HFFc6 (cell line): Measurements from ENCODE around the gene PDZD2. TPM values are rescaled to one million over a fixed set of nuclear protein-coding genes. Genes with fewer than 3 reads are reported as not detected.

Experiments
- DNase-seq: peaks from one replicate; pipeline ENCODE4 v3.0.0-alpha.2; 2018
- H3K27ac Mint-ChIP-seq: 2 replicates; pipeline ENCODE4 v1.8.0; 2020; ENCODE audit warnings: mild to moderate bottlenecking, mixed read lengths
- H3K27me3 Mint-ChIP-seq: 2 replicates; pipeline ENCODE4 v1.8.0; 2021; ENCODE audit warnings: mild to moderate bottlenecking, moderate library complexity, mixed read lengths; ENCODE audit not compliant: insufficient read depth
- H3K36me3 Mint-ChIP-seq: 2 replicates; pipeline ENCODE4 v1.8.0; 2021; ENCODE audit warnings: low read depth, mixed read lengths
- H3K4me1 Mint-ChIP-seq: 2 replicates; pipeline ENCODE4 v1.8.0; 2020; ENCODE audit warnings: low read depth, mixed read lengths
- H3K4me3 Mint-ChIP-seq: 2 replicates; pipeline ENCODE4 v1.8.0; 2020; ENCODE audit warnings: mild to moderate bottlenecking, moderate library complexity, mixed read lengths
- H3K9me3 Mint-ChIP-seq: 2 replicates; pipeline ENCODE4 v1.8.0; 2020; ENCODE audit warnings: mild to moderate bottlenecking, mixed read lengths
- total RNA-seq, 6 experiments: library from RNA; stranded (reverse); fragmentation: NEBNext Ultra II Directional; extraction: Animal tissue kit (Norgen Biotek cat#: 25700); gene quantifications; 2 replicates in 1 of 6; 3 replicates in 5 of 6; pipeline ENCODE4 v1.2.3, GENCODE V29; 2021
- TF ChIP-seq, protein P1 (sequence below): fragments of 200-600 bp; sonication (generic); IDR thresholded peaks from 2 replicates; pipeline ENCODE4 v1.5.0; 2021; ENCODE audit warnings: antibody characterized with exemption, mild to moderate bottlenecking

Gene PDZD2
- total RNA-seq, 6 experiments from 2014 or later: 0.02 to 0.12 (median 0.09) TPM

DNA sequence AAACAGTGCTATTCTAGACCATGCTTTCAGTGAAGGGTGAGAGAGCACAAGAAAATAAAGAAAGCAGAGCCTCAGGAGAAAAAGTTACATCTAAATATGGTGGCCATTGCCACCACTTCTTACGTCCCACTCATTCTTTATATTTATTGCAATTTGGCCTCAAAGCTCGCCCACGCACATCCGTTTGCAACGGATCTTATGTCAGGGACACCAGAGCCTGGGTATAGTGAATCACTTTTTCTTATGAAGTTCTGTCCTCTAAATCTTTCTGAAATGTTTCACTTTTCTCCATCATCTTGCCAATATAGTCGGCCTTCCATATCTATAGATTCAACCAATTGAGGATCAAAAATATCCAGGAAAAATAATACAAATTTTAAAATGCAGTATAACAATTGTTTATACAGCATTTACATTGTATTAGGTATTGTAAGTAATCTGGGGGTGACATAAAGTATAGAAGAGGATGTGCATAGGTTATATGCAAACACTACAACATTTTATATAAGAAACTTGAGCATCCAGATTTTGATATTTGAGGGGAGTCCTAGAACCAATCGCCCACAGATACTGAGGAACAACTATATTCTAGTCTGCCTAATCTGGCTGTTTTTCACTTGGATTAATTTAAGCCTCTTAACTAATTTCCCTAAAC lies 500.0 kb downstream of the PDZD2 start:
- TF ChIP-seq, protein P1, sequence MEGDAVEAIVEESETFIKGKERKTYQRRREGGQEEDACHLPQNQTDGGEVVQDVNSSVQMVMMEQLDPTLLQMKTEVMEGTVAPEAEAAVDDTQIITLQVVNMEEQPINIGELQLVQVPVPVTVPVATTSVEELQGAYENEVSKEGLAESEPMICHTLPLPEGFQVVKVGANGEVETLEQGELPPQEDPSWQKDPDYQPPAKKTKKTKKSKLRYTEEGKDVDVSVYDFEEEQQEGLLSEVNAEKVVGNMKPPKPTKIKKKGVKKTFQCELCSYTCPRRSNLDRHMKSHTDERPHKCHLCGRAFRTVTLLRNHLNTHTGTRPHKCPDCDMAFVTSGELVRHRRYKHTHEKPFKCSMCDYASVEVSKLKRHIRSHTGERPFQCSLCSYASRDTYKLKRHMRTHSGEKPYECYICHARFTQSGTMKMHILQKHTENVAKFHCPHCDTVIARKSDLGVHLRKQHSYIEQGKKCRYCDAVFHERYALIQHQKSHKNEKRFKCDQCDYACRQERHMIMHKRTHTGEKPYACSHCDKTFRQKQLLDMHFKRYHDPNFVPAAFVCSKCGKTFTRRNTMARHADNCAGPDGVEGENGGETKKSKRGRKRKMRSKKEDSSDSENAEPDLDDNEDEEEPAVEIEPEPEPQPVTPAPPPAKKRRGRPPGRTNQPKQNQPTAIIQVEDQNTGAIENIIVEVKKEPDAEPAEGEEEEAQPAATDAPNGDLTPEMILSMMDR: no peak
- Mint-ChIP-seq H3K4me3 (no peak overlapping the region), H3K4me1 (peaks cover 16% of the 10 kb centered on the region), H3K9me3 (no peaks in the 10 kb centered on the region), H3K27me3 (peaks cover 2% of the 10 kb centered on the region), H3K36me3 (peaks cover 33% of the 10 kb centered on the region), H3K27ac (no peak overlapping the region)
- no peak for DNase-seq

GRCh38 chr5:32143617-32144377 lies 504.9 kb downstream of the PDZD2 start:
- Mint-ChIP-seq H3K27me3 (no peaks in the 10 kb centered on the region), H3K9me3 (no peaks in the 10 kb centered on the region), H3K4me3 (no peak overlapping the region), H3K4me1 (peaks cover 43% of the 10 kb centered on the region), H3K36me3 (peaks cover 23% of the 10 kb centered on the region), H3K27ac (peak overlapping the region; percentile 12; the same call in 1 of the 2 replicates)
- no peak for DNase-seq
- TF ChIP-seq, protein P1: no peak

DNA sequence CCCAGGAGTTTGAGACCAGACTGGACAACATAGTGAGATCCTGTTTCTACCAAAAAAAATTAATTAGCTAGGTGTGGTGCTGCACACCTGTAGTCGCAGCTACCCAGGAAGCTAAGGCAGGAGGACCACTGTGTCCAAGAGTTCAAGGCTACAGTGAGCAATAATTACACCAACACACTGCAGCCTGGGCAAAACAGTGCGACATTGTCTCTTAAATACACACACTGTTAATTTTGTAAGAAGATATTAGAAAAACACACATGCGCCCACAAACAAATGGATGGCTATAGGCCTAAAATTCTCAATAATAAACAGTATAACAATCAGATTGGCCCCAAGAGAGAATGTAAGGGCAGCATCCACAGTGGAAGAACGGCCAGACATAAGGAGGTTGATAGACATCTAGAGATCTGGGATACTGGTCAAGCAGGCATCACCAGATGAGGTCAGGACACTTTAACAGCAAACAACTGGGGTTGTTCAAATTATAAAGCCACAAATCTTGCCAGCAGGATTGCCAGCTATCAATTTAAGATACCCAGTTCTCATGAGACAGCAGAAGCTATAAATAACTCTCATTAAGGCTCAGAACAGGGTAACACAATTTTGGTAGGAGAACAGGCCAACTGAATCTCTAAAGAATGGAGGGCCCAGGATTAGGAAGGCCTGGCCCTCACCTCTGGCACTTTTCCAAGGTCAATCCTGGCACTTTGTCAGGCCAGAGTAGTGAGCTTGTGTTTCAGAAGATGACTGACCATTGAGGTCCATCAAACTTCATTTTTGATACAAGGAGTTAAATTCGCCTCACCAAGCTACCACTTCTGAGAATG lies 505.7 kb downstream of the PDZD2 start:
- no peak overlapping the region; the same call in 1 of the 2 replicates for H3K4me3 Mint-ChIP-seq
- peaks cover 21% of the 10 kb centered on the region for H3K36me3 Mint-ChIP-seq
- H3K27me3 Mint-ChIP-seq: no peaks in the 10 kb centered on the region
- peak overlapping the region; percentile 15; the same call in 1 of the 2 replicates for H3K27ac Mint-ChIP-seq
- peaks cover 51% of the 10 kb centered on the region for H3K4me1 Mint-ChIP-seq
- TF ChIP-seq, protein P1: no peak
- H3K9me3 Mint-ChIP-seq: no peaks in the 10 kb centered on the region
- DNase-seq: no peak

DNA sequence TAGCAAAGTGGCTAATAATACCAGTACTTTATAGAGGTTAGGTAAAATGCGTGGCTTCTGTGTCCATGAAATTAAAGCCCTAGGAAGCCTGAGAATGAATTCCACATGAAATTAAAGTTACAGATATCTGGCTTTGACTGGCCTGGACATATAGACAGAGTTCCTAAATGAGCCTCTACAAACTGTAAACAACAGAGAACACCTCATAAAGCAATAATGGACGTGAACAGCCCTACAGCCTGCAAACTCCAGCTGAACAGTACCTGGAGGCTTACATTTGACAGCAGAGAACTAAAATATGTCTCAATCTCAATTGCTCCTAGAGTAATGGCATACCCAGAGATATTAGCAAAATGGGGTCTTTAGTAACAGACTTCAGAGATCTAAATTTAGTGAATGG lies 506.4 kb downstream of the PDZD2 start:
- H3K27ac Mint-ChIP-seq: no peak overlapping the region
- H3K27me3 Mint-ChIP-seq: no peaks in the 10 kb centered on the region
- TF ChIP-seq, protein P1: no peak
- H3K4me1 Mint-ChIP-seq: peaks cover 54% of the 10 kb centered on the region
- no peaks in the 10 kb centered on the region for H3K9me3 Mint-ChIP-seq
- H3K4me3 Mint-ChIP-seq: no peak overlapping the region
- peaks cover 16% of the 10 kb centered on the region for H3K36me3 Mint-ChIP-seq
- no peak for DNase-seq

GRCh38 chr5:32147236-32147635 lies 508.3 kb downstream of the PDZD2 start:
- peaks cover 16% of the 10 kb centered on the region for H3K36me3 Mint-ChIP-seq
- DNase-seq: no peak
- peaks cover 66% of the 10 kb centered on the region for H3K4me1 Mint-ChIP-seq
- H3K27ac Mint-ChIP-seq: no peak overlapping the region
- TF ChIP-seq, protein P1: no peak
- no peak overlapping the region for H3K4me3 Mint-ChIP-seq
- H3K9me3 Mint-ChIP-seq: no peaks in the 10 kb centered on the region
- no peaks in the 10 kb centered on the region for H3K27me3 Mint-ChIP-seq
